ENCODE results near the gene ATF6.
"Not testable (repeated sequence)": the region's sequence is repeated elsewhere in the genome, so short reads cannot be mapped to it uniquely, and the experiment has no call there.

ATF6 gene

GRCh38 chr1:161782886-161783285 is 16.8 kb downstream of the ATF6 start:
- no peak for DNase-seq

GRCh38 chr1:161784968-161785367 is 18.8 kb downstream of the ATF6 start:
- DNase-seq = no peak

GRCh38 chr1:161787355-161787754 is 21.2 kb downstream of the ATF6 start:
- no peak for DNase-seq

GRCh38 chr1:161790587-161791317 is 24.6 kb downstream of the ATF6 start:
- no peak for DNase-seq

GRCh38 chr1:161791904-161792655 is 26.0 kb downstream of the ATF6 start:
- DNase-seq = peak; percentile 30

- DNase-seq = peak; percentile 84
Observed at GRCh38 chr1:161792740-161793139, 26.6 kb downstream of the ATF6 start.

GRCh38 chr1:161799792-161800191 is 33.7 kb downstream of the ATF6 start:
- no peak for DNase-seq

GRCh38 chr1:161801955-161802354 is 35.8 kb downstream of the ATF6 start:
- DNase-seq = no peak

- no peak for DNase-seq
Observed at GRCh38 chr1:161803181-161803580, 37.1 kb downstream of the ATF6 start.

GRCh38 chr1:161805399-161806197 is 39.5 kb downstream of the ATF6 start:
- peak; percentile 68 for DNase-seq

GRCh38 chr1:161809202-161809601 is 43.1 kb downstream of the ATF6 start:
- not testable (repeated sequence) for DNase-seq

GRCh38 chr1:161809656-161810055 is 43.5 kb downstream of the ATF6 start:
- not testable (repeated sequence) for DNase-seq

GRCh38 chr1:161810780-161811179 is 44.7 kb downstream of the ATF6 start:
- no peak for DNase-seq

- DNase-seq = peak; percentile 38
Observed at GRCh38 chr1:161816201-161816600, 50.1 kb downstream of the ATF6 start.

GRCh38 chr1:161817176-161817730 is 51.1 kb downstream of the ATF6 start:
- DNase-seq = peak; percentile 35

- DNase-seq = no peak
Observed at GRCh38 chr1:161820914-161821313, 54.8 kb downstream of the ATF6 start.

GRCh38 chr1:161824618-161825017 is 58.5 kb downstream of the ATF6 start:
- DNase-seq = no peak

GRCh38 chr1:161825831-161826230 is 59.7 kb downstream of the ATF6 start:
- no peak for DNase-seq

- DNase-seq = no peak
Observed at GRCh38 chr1:161826478-161826877, 60.4 kb downstream of the ATF6 start.

- DNase-seq = peak; percentile 66
Observed at GRCh38 chr1:161827786-161828185, 61.7 kb downstream of the ATF6 start.

GRCh38 chr1:161832299-161832907 is 66.3 kb downstream of the ATF6 start:
- DNase-seq = not testable (repeated sequence)

GRCh38 chr1:161834967-161835550 is 68.9 kb downstream of the ATF6 start:
- no peak for DNase-seq
